Suprapubic skin (tissue), 4 donors: ENCODE data around the gene USF1. TPM values are rescaled to one million over a fixed set of nuclear protein-coding genes. Genes with fewer than 3 reads are reported as not detected.
A peak's percentile ranks its signal among the peaks of the same experiment; 100 is the strongest.
"Not testable (repeated sequence)": the region's sequence is repeated elsewhere in the genome, so short reads cannot be mapped to it uniquely, and the experiment has no call there.

Experiments
- DNase-seq, 2 donors: peaks; one replicate each; pipeline ENCODE4 v3.0.0-alpha.2; 2019; ENCODE audit warnings: low spot score in 2 of 2
- H3K27ac ChIP-seq: fragments of 200-600 bp; sonication (generic); one replicate; pipeline ENCODE4 v1.5.1; 2019
- H3K27me3 ChIP-seq: fragments of 200-600 bp; sonication (generic); one replicate; pipeline ENCODE4 v1.5.1; 2019
- H3K36me3 ChIP-seq: fragments of 200-600 bp; sonication (generic); one replicate; pipeline ENCODE4 v1.5.1; 2019
- H3K4me1 ChIP-seq: fragments of 200-600 bp; sonication (generic); one replicate; pipeline ENCODE4 v1.5.1; 2019
- H3K4me3 ChIP-seq: fragments of 200-600 bp; sonication (generic); one replicate; pipeline ENCODE4 v1.5.1; 2019; ENCODE audit warnings: mild to moderate bottlenecking
- H3K9me3 ChIP-seq: fragments of 200-600 bp; sonication (generic); one replicate; pipeline ENCODE4 v1.5.1; 2019
- CTCF ChIP-seq, 2 donors: fragments of 200-600 bp in 1 of 2; fragments of 450-650 bp in 1 of 2; sonication (generic) in 1 of 2; IDR thresholded peaks; one replicate each; pipeline ENCODE4 v1.5.1; 2016 to 2019; ENCODE audit warnings: antibody characterized with exemption in 2 of 2, mild to moderate bottlenecking in 1 of 2, moderate library complexity in 1 of 2
- EP300 ChIP-seq: sonication (generic); formaldehyde crosslinking; IDR thresholded peaks from one replicate; pipeline ENCODE4 v1.6.1; 2017; ENCODE audit warnings: antibody characterized with exemption
- POLR2A ChIP-seq, 2 donors: fragments of 450-650 bp; IDR thresholded peaks; one replicate each; pipeline ENCODE4 v1.6.1; 2017; ENCODE audit warnings: antibody characterized with exemption in 2 of 2, mild to moderate bottlenecking in 2 of 2, moderate library complexity in 2 of 2
- POLR2AphosphoS5 ChIP-seq, 3 donors: sonication (generic); formaldehyde crosslinking; IDR thresholded peaks; one replicate each; pipeline ENCODE4 v1.6.1; 2017; ENCODE audit warnings: antibody characterized with exemption in 3 of 3
- WGBS: methylation state at CpG from one replicate; pipeline ENCODE4 v1.1.5; 2018; 5-methylcytosine and 5-hydroxymethylcytosine counted together
- total RNA-seq, 4 donors: library from RNA; depleted of rRNA; stranded (reverse); fragments of >200 nt; gene quantifications; one replicate each; pipeline ENCODE4 v1.1.0, GENCODE V29; 2016

The USF1 gene
- total RNA-seq, 4 donors from 2014 or later: 33.9 to 88.7 (median 43.7) TPM

DNA sequence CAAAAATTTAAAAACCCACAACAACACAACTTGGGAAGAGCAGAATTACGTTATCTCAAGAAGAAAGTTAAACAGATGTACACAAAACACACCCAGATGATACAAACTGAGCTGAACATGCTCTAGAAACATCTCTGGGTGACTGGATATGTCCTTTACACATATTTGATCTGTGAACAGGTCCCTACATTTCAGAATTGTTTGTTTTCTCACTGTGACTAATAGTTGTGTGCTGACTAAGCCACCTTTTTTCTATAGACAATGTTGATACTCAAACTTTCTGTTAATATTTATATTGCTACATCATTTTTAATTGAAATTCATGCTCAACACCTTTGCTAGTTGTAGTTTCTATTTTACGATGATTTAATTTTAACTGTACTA lies 23.8 kb downstream of the USF1 start:
- no peaks in the 10 kb centered on the region for H3K9me3 ChIP-seq
- DNase-seq: no peak
- TF ChIP-seq EP300 (no peak), POLR2A (IDR thresholded peaks at IDR 0.05) (no peak), POLR2AphosphoS5 (IDR thresholded peaks at IDR 0.05) (no peak), CTCF (IDR thresholded peaks at IDR 0.05) (no peak)
- no peaks in the 10 kb centered on the region for H3K36me3 ChIP-seq
- peak overlapping the region; percentile 95 for H3K27ac ChIP-seq
- no peaks in the 10 kb centered on the region for H3K27me3 ChIP-seq
- WGBS: 89% methylated on average over 2 of the region's 2 CpGs
- H3K4me3 ChIP-seq: no peak overlapping the region
- H3K4me1 ChIP-seq: peaks cover 40% of the 10 kb centered on the region

DNA sequence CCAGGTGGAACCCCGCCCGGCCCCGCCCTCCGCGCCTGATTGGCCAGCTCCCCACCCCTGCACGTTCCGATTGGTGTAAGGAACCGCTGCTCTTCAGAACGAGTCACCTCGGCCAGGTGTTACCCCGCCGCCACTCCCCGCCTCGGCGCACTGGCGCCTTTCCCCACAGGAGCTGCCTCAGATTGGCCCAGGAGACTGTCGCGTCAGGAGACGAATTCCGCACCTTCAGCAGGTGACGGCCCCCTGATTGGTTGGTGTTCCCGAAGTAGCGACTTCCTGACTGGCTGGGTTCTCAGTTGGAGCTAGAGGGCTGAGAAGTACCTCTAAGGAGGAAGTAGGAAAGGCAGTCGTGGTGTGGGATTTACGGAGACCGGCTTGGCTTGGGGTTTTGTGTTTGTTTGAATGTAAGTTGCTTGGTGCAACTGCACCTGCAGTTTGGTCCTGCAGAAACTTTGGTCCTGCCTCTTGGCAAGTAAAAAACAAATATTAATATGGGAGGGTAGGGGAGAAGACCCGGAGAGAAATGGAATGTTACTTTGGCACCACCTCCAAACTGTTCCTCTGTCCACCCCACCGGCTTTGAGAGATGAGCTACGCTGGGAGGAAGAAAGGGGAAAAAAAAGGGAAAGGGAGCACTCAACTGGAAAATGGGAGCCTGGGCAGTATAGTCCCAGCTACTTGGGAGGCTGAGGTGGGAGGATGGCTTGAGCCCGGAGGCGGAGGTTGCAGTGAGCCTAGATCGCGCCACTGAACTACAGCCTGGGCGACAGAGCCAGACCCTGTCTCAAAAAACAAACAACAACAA lies 24.4 kb downstream of the USF1 start:
- Histone ChIP-seq H3K36me3 (no peaks in the 10 kb centered on the region), H3K4me1 (peaks cover 43% of the 10 kb centered on the region), H3K27ac (peak overlapping the region; percentile 95), H3K27me3 (no peaks in the 10 kb centered on the region), H3K9me3 (no peaks in the 10 kb centered on the region), H3K4me3 (peak overlapping the region; percentile 70)
- TF ChIP-seq POLR2A (IDR thresholded peaks at IDR 0.05) (peak in 1 of 2 donors; percentile 15), EP300 (no peak), CTCF (IDR thresholded peaks at IDR 0.05) (no peak), POLR2AphosphoS5 (IDR thresholded peaks at IDR 0.05) (peak in 1 of 3 donors; percentile 39)
- peak; percentile 91 to 92 for DNase-seq
- WGBS: 14% methylated on average over 28 of the region's 34 CpGs

GRCh38 chr1:161020509-161021164 lies 25.1 kb downstream of the USF1 start, which contains the start of gene F11R:
Gene F11R (minus strand): TSS chr1:161021152. CDS start chr1:161021073, 79 bp downstream.
- peak in 1 of 2 donors; percentile 82 for DNase-seq
- H3K27ac ChIP-seq: peak within 1 kb of the TSS; percentile 95
- no peaks in the 10 kb centered on the region for H3K36me3 ChIP-seq
- H3K4me1 ChIP-seq: peaks cover 49% of the 10 kb centered on the region
- WGBS: 1% methylated on average over 28 of the region's 36 CpGs
- no peaks in the 10 kb centered on the region for H3K27me3 ChIP-seq
- H3K9me3 ChIP-seq: no peaks in the 10 kb centered on the region
- TF ChIP-seq POLR2A (IDR thresholded peaks at IDR 0.05) (peak in 1 of 2 donors; percentile 23), CTCF (IDR thresholded peaks at IDR 0.05) (peak in 1 of 2 donors; percentile 10), EP300 (no peak), POLR2AphosphoS5 (IDR thresholded peaks at IDR 0.05) (peak in 2 of 3 donors; percentile 9 to 17)
- H3K4me3 ChIP-seq: peak within 1 kb of the TSS; percentile 70

DNA sequence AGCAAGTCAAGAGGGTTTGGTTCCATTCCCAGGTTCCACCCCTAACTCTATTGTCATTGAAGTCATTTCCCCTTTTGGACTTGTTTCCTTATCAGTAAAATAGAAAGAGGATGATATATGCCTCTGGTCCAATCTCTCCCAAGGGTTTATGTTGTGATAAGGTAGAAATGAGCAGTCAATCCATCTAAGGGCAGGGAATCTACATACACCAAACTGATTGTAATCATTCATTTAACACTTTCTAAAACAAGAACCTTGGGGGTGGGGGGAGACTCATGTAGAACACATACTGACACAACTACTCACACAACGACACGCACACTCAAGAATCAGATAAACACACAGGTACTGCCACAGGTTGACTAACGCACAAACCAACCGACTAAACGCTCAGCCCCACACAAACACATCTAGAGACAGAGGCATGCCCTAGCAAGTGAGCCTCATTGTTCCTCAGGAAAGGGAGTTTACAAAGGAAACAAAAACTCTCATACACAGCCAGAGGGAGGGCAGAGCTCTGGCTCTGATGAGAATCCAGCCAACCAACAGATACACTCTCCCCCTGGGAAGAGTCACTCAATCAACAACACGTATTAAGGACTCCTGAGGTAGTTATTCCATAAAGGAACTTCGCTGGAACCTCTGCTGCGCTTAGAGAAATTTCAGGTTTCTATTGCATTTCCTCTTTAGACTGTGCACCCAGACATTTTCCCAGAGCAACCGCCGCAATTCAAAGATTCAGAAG lies 25.9 kb downstream of the USF1 start:
- Histone ChIP-seq H3K4me3 (peak overlapping the region; percentile 70), H3K36me3 (no peaks in the 10 kb centered on the region), H3K4me1 (peaks cover 49% of the 10 kb centered on the region), H3K27me3 (no peaks in the 10 kb centered on the region), H3K27ac (peak overlapping the region; percentile 95), H3K9me3 (no peaks in the 10 kb centered on the region)
- peak in 1 of 2 donors; percentile 57 for DNase-seq
- WGBS: 12% methylated on average over 9 of the region's 10 CpGs
- no peak for TF ChIP-seq EP300
- no peak for TF ChIP-seq CTCF (IDR thresholded peaks at IDR 0.05)
- no peak for TF ChIP-seq POLR2A (IDR thresholded peaks at IDR 0.05)
- TF ChIP-seq POLR2AphosphoS5 (IDR thresholded peaks at IDR 0.05): peak in 1 of 3 donors; percentile 23

DNA sequence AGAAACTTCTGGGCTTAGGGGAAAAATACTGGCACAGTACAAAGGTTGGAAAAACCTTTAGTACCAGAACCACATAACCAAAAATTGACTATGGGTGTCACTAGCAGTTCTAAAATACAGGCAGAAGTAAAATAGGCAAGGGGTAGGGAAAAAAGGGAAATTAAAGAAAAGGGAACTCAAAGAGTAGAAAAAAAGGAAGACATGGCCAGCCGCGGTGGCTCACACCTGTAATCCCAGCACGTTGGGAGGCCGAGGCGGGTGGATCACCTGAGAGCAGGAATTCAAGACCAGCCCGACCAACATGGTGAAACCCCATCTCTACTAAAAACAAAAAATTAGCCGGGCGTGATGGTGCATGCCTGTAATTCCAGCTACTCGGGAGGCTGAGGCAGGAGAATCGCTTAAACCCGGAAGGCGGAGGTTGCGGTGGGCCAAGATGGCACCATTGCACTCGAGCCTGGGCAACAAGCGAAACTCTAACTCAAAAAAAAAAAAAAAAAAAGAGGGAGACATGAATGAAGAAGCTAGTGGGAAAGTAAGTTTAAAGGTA lies 26.6 kb downstream of the USF1 start:
- WGBS: 59% methylated on average over 15 of the region's 15 CpGs

More for the DNA sequence above, 26.6 kb downstream of the USF1 start:
- not testable (repeated sequence) for H3K27me3 ChIP-seq, H3K36me3 ChIP-seq, H3K9me3 ChIP-seq
- peak in 1 of 2 donors; percentile 52 for DNase-seq
- Histone ChIP-seq H3K27ac (peak overlapping the region; percentile 95), H3K4me3 (peak overlapping the region; percentile 70), H3K4me1 (peaks cover 56% of the 10 kb centered on the region)
